Glomerular visceral epithelial cell (primary cell): ENCODE data around the gene PRRG3.

Experiments used
- DNase-seq: peaks from one replicate; pipeline ENCODE4 v3.0.0-alpha.2; 2016; ENCODE audit errors: extremely low spot score

Gene PRRG3

DNA sequence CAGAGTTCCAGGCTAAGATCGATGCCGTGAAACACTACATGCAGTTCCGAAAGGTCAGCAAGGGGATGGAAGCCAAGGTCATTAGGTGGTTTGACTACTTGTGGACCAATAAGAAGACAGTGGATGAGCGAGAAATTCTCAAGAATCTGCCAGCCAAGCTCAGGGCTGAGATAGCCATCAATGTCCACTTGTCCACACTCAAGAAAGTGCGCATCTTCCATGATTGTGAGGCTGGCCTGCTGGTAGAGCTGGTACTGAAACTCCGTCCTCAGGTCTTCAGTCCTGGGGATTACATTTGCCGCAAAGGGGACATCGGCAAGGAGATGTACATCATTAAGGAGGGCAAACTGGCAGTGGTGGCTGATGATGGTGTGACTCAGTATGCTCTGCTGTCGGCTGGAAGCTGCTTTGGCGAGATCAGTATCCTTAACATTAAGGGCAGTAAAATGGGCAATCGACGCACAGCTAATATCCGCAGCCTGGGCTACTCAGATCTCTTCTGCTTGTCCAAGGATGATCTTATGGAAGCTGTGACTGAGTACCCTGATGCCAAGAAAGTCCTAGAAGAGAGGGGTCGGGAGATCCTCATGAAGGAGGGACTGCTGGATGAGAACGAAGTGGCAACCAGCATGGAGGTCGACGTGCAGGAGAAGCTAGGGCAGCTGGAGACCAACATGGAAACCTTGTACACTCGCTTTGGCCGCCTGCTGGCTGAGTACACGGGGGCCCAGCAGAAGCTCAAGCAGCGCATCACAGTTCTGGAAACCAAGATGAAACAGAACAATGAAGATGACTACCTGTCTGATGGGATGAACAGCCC lies 48.6 kb downstream of the PRRG3 start:
- DNase-seq, result no peak

DNA sequence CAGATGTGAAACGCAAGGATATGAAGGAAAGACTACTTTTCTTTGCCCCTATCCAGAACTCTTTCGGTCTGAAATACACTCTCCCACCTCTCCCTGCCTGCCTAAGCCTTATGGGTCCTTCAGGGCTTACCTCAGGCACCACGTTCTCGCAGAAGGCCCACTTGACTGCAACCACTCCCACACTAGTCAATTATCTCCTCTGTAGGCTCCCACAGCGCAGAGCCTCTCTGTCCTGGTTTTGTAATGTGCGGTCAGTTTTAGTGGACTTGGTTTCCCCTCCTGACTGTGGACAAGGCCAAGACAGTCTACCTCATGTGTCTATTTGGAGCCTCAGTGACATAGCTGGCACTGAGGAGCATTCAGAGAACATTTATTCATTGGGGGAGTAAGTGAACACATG lies 50.4 kb downstream of the PRRG3 start:
- DNase-seq, result no peak

GRCh38 chrX:151746502-151746901 lies 51.2 kb downstream of the PRRG3 start:
- DNase-seq, result no peak

GRCh38 chrX:151750511-151750910 lies 55.3 kb downstream of the PRRG3 start:
- DNase-seq, result no peak

DNA sequence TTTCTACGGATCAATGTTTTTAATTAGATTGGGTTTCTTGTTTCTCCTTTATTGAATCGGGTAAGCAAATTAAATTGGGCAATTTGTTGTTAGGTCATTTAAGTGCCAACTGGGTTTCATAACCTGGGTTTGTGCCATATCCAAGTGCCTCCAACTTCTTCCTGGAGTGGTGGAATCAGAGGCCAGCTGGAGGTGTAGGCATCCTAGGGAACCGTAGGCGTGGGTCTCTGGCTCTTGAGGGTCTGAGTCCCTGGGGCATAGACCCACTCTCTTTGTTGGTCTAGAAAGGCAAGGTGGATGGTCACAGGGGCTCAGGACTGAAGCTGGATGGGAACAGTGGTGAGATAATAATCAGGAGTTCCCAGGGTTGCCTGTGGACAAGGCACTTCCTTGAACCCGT lies 57.6 kb downstream of the PRRG3 start:
- DNase-seq, result no peak

GRCh38 chrX:151753313-151754046 lies 58.2 kb downstream of the PRRG3 start:
- DNase-seq, result no peak

DNA sequence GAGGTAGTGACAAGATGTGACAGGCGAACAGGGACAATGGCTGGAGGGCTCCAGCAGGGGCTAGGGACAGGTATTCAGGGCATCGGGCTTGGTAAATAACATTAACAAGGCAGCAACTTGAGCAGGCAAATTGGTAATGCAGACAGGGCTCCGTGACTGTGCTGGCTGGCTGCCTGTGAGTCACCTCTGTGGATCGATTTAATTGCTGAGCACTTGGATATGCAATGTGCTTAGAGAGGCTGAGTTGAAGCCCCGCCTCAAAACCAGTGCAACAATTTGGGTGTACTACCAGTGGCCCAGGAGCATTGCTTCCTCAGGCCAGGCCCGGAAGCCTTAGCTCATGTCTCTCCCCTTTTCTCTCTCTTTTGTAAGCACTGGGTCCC lies 58.8 kb downstream of the PRRG3 start:
- no peak for DNase-seq

- DNase-seq, result no peak
Measured at GRCh38 chrX:151754641-151755215, 59.5 kb downstream of the PRRG3 start.
